ENCODE data around the gene ATXN1. TPM values are rescaled to one million over a fixed set of nuclear protein-coding genes. Genes with fewer than 3 reads are reported as not detected.
A peak's percentile ranks its signal among the peaks of the same experiment; 100 is the strongest.

The ATXN1 gene
- total RNA-seq, 1 experiment from 2014 or later: under 0.01 TPM

GRCh38 chr6:16332175-16332542 is 429.1 kb downstream of the ATXN1 start:
- in situ Hi-C loops (cut with HindIII; ENCODE audit: low sequenced_read_pairs): no loop called here
- DNase-seq (ENCODE audit: low spot score): peak; percentile 86

- in situ Hi-C loops (cut with HindIII; ENCODE audit: low sequenced_read_pairs): no loop called here
- DNase-seq (ENCODE audit: low spot score): peak; percentile 81
These were observed 429.7 kb downstream of the ATXN1 start for GRCh38 chr6:16331384-16332174.

- in situ Hi-C loops (cut with HindIII; ENCODE audit: low sequenced_read_pairs): no loop called here
These were observed 432.0 kb downstream of the ATXN1 start for GRCh38 chr6:16329233-16329632.

GRCh38 chr6:16327777-16328325 is 433.4 kb downstream of the ATXN1 start:
- no peak for DNase-seq (ENCODE audit: low spot score)
- in situ Hi-C loops (cut with HindIII; ENCODE audit: low sequenced_read_pairs): no loop called here

More at GRCh38 chr6:16329233-16329632, 432.0 kb downstream of the ATXN1 start:
- DNase-seq (ENCODE audit: low spot score): no peak

DNA sequence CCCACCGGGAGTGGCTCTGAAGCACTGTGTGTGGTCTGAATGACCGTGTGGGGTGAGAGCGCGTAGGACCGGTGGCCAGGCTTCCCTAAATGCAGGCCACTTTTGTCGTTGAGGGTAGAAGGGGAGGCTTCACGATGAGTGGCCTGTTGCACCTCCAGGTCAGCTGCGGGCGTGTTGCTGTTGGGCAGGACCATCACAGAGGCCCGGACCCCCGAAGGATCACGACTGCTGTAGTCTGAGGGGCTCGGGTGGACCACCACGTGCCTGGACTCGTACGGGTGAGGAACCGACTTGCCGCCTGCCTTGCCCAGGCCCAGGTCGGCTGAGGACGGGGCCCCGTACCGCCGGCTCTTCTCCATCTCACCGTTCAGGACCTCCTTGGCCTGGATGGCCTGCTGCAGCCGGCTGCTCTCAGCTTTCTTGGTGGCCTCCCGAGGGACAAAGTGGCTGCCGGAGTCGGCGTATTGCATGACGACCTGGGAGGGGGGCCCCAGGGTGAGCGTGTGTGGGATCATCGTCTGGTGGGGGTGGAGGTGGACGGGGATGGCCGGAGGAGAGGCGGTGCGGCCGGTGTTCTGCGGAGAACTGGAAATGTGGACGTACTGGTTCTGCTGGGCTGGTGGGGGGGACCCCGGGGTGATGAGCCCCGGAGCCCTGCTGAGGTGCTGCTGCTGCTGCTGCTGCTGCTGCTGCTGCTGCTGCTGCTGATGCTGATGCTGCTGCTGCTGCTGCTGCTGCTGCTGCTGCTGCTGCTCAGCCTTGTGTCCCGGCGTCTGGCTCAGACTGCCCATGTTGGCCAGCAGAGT is 434.1 kb downstream of the ATXN1 start:
- DNase-seq (ENCODE audit: low spot score): no peak
- in situ Hi-C loops (cut with HindIII; ENCODE audit: low sequenced_read_pairs): no loop called here

GRCh38 chr6:16326531-16326930 is 434.7 kb downstream of the ATXN1 start:
- no peak for DNase-seq (ENCODE audit: low spot score)
- in situ Hi-C loops (cut with HindIII; ENCODE audit: low sequenced_read_pairs): no loop called here

GRCh38 chr6:16324606-16325225 is 436.5 kb downstream of the ATXN1 start:
- in situ Hi-C loops (cut with HindIII; ENCODE audit: low sequenced_read_pairs): no loop called here
- no peak for DNase-seq (ENCODE audit: low spot score)

- in situ Hi-C loops (cut with HindIII; ENCODE audit: low sequenced_read_pairs): no loop called here
- no peak for DNase-seq (ENCODE audit: low spot score)
These were observed 437.1 kb downstream of the ATXN1 start for GRCh38 chr6:16324184-16324583.

DNA sequence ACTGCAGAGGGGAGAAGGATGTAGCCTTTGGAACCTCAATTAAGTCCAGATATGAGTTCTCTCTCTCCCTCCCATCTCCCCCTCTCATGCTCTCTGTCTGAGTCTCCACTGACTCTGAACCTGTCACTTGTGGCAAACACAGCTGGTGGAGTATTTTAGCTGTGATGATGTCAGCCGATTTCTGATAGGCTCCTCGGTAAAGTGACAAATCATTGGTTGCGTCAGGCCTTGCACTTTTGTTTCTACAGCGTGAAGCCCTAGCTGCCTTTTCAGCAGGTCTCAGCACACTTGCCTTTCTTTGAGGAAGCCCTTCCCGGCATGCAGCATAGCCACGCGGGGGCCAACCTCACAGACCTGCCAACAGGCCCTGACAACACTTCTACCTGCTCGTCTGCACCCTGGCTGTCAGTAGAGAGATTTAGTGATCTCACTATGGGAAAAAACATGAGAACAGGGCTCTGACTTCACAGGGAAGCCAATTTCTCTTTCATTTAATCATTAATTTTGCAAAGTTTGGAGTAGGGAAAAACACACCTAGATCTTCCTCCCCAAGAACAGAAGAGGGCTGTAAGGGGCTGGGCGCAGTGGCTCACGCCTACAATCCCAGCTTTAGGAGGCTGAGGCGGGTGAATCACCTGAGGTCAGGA is 438.5 kb downstream of the ATXN1 start:
- in situ Hi-C loops (cut with HindIII; ENCODE audit: low sequenced_read_pairs): no loop called here

GRCh38 chr6:16321826-16322225 is 439.4 kb downstream of the ATXN1 start:
- in situ Hi-C loops (cut with HindIII; ENCODE audit: low sequenced_read_pairs): no loop called here
- DNase-seq (ENCODE audit: low spot score): no peak

More for the DNA sequence above, 438.5 kb downstream of the ATXN1 start:
- DNase-seq (ENCODE audit: low spot score): peak; percentile 25

DNA sequence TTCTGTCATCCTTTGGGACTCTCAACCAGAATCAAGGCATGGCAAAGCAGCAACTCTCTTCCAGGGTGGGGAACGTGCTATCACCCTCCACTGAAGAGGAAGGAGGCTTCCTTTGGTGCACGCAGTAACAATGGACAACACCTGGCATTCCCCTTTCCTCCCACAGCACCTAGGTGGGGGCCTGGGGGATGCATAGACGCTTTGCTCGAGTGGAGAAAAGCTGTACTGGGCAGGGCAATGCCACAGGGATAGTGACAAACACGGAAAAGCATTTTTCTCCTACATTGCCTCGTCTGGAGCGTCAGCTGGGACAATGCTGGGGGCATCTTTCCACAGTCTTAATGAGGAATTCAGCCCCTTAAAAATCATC is 439.9 kb downstream of the ATXN1 start:
- DNase-seq (ENCODE audit: low spot score): no peak
- in situ Hi-C loops (cut with HindIII; ENCODE audit: low sequenced_read_pairs): no loop called here

DNA sequence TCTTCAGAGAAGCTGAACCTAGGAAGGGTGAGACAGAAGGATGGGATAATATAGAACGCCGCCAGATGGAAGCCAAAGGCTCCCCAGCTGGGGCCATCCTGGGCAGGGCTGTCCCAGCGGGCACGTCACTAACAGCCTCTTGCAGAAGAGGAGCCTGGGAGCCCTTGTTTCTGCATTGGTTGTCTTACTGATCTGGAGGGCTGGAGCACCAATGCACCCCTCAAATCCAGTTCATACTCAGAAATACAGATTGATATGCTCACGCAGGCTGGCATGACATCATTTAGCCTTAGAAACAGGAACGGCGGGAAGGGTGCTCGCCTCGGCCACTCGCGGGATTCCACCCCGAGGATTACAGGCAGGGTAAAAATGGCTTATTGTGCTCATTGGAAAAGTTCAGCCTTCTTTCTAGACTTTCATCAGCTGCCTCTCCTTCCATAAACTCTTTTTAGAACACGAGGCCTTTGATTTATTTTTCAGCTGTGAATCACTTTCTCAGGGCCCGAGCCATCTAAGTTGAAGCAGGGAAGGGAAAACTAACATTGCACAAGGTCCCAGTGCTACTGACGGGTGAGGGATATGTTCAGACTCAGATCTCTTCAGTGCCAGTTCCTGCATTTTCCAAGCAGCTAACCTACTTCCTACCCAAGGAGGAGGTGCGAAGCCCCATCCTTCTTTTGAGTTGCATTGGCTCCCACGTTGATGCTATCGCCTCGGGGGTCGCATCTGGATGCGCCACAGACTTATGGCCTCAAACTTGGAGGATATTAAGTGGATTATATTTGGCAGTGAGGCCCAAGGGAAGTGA is 440.5 kb downstream of the ATXN1 start:
- in situ Hi-C loops (cut with HindIII; ENCODE audit: low sequenced_read_pairs): no loop called here
- DNase-seq (ENCODE audit: low spot score): peak; percentile 78

DNA sequence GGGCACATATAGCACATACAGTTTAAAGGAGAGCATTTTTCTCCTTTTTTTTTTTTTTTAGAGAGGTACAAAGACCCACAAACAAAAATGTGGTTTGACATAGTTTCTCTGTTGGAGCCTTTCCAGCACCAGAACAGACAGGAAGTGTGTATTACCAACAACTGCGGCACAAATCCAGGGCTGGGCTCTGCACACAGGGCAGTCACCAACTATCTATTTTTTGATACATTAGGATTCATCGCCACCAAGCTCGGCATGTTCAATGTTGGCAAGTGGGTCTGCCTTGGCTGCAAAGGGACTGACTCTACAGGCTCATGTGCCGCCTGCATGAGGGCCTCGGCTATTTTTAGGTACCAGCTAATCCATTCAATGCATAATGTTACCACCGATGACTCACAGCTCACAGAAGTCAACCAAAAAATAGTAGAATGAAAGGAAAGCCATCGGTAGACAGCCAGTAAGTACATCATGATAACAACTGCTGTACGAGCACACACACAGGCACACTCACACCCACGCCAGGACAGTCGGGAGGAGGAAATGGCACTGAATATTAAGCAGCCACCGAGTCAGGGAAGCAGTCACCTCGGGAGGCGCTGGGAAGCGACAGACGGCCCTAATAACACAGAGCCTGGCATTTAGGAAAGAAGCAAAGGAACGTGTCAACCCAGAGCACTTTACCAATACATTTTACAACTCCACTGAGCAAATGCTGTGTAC is 441.3 kb downstream of the ATXN1 start:
- in situ Hi-C loops (cut with HindIII; ENCODE audit: low sequenced_read_pairs): no loop called here
- peak; percentile 85 for DNase-seq (ENCODE audit: low spot score)

GRCh38 chr6:16318953-16319720 is 442.1 kb downstream of the ATXN1 start:
- in situ Hi-C loops (cut with HindIII; ENCODE audit: low sequenced_read_pairs): no loop called here
- no peak for DNase-seq (ENCODE audit: low spot score)

DNA sequence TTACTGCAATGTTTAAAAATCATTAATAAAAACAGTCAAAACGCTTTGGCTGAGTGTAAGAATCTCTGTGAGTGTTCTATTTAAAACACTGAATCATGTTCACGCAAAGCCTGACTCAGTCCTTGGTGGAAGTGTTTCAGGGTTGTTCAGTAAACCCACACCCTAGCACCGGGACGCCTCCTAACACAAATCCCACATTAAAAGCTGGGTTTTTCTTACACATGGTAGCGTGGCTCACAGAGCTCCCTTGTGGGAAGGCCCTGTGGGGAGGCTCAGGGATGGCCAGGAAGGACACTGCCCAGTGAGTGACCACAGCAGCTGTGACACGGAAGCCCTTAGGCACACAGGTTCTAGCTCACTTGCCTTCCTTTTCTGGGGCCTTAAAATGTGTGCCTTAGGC is 442.7 kb downstream of the ATXN1 start:
- in situ Hi-C loops (cut with HindIII; ENCODE audit: low sequenced_read_pairs): no loop called here

GRCh38 chr6:16316741-16317251 is 444.5 kb downstream of the ATXN1 start:
- DNase-seq (ENCODE audit: low spot score): no peak
- in situ Hi-C loops (cut with HindIII; ENCODE audit: low sequenced_read_pairs): no loop called here

More for the DNA sequence above, 442.7 kb downstream of the ATXN1 start:
- no peak for DNase-seq (ENCODE audit: low spot score)

DNA sequence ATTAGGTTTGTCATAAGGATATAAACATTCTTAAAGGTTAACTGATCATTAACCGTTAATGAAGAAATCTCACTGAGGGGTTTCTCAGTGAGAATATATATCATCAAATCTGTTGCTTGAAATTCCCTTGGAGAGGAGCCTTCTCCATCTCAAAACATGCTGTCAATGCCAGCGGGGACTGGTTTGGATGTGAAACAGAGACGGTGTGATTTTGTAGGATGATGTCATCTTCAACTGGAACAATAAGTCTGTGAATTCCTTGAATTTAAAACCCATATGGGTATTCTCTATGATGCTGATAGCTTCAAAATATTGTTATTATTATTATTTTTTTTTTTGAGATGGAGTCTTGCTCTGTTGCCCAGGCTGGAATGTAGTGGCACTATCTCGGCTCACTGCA is 447.0 kb downstream of the ATXN1 start:
- DNase-seq (ENCODE audit: low spot score): no peak
- in situ Hi-C loops (cut with HindIII; ENCODE audit: low sequenced_read_pairs): no loop called here

All from G401 (cell line).